NOMO-1 (cell line): ENCODE measurements around the gene RASSF5.

Source experiments
- DNase-seq, 2 experiments: peaks; one replicate each; lab custom pipeline; 2025; ENCODE audit not compliant: unreplicated experiment in 2 of 2; lab: John Stamatoyannopoulos, UW

The RASSF5 gene

DNA sequence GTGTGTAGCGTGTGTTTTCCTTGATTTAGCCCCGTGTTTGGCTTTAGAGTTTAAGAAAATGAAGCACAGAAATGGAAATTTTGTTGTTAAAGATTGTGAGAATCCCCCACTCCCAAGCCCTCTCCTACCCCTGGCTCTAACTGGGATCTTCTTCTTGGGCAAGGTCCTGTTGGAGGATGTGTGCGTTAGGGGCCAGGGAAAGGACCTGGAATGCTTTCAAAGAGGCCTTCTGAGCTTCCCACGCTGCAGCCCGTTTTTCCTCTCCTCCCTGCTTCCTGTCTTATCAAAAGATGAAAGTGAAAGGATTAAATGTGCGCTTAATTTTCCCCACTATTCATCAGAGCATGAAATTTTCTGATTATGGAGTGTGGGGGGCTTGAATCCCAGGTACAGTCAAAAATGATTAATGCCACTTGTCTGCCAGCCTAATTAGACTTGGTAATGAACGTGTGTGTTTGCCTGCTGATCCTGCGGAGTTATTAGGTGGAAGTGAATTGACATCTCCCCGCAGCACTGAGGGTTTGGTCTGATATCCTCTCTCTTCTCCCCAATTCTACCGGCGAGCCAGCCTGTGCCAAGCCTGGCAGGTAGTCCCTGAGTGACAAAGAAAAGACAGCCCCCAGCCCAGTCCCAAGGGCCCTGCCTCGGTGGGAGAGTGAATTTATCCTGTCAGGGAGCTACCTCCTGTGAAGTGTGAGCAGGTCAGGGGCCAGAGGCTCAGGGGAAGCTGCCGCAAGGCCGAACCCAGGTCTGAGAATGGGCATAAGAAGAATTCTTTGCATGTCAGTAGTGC is 4.9 kb downstream of the RASSF5 start:
- no peak for DNase-seq

DNA sequence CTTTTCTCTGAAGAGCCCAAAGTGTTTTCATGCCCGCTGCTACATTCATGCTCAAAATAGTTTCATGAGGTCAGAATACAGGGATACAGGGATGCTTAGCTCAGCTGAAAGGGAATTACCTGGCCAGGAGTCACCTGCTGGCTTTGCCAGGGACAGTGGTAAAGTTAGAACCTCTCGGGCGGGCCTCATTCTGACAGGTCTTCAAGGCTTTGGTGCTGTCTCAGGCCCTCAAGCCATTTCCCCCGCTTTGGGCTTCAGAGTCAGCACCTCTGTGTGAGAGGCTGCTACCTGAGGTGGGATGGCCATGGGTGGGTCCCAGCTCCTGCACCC is 5.5 kb downstream of the RASSF5 start:
- DNase-seq: no peak

DNA sequence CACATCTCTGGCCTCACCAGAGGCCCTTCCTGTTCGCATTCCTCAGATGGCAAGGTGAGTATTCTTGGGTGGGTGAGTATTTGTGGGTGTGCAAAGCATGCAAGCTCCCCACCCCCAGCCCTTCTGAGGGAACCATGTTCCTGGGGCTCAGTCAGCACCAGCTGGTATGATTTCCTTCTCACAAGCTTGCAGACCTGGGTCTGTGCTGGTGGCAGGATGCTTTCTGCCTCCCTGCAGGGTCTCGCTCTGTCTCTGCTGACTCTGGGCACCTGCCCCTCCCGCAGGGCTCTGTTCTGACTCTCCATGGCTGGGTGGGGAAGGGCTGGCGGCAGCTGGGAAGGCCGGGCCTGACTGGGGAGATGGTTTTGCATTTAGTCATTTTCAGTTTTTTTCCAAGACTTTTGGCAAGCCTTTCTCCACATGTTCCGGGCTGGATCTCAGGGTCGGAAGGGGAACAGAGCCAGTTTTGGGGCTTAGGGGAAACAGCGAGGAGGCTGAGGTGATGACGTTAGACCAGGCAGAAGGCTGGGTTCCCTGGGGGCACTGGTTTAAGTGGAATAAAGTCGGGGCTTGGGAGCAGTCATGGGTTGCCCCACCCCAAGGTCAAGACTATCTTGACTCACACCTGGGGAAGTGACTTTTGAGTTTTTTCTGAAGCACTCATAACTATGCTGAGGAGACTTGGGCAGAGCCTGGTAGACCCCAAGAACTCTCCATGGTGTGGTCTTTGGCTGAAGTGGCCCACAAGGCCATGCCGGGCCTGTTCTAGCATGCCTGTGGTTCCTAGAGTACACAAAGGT is 6.2 kb downstream of the RASSF5 start:
- no peak for DNase-seq

DNA sequence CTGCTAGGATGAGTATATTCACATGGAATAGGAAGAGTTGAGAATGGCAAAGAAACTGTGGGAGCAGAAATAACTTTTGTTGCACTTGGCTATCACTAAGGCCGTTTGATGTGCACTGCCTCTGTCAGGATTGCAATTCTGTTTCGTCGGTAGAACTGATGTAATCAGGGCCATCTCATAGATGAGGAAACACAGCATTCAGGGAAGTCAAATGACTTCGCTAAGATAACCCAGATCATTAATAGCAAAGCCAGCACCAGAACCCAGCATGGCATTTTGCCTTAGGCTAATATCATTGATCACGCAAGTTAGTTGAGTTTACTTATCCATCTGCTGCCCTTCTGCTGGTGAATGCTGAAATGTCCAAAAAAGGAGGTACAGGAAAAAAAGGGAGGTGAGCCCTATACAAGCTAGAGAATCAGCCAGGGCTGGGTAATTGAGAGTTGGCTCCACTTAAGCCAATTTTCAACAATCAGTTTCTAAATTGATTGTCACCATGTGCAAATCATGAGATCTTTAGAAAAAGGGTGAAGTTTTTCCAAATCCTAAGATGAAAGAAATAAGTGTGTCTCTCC is 7.6 kb downstream of the RASSF5 start:
- DNase-seq: peak; percentile 20 to 69

DNA sequence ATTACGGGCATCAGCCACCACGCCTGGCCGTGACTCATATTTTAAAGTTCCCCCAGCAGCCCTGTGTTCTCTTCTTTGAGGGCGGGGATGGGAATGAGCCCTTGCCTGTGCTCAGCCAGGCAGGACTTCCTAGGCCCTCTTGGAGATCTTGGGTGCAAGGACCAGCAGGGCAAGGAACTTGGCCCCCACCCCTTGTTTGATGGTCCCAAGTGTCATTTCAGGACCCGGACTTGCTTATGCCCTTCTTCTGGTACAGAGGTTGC is 9.3 kb downstream of the RASSF5 start:
- DNase-seq: no peak

DNA sequence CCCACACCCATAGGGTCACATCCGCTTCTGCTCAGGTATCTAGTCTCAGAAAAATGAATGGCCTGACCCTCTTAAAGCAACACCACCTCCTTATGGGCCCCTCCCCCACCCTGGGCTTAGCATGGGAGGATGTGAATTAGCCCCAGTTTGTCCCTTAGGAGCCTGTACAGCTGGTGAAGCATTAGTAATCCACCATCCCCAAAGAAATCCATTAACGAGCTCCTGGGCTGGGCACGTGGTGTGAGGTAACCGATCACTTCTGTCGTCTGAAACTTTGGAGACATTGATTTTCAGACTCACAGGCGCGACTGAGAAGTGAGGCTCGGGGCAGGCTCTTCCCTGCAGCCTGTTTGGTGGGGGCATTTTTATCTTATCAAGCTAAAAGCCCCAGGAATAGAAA is 10.5 kb downstream of the RASSF5 start:
- DNase-seq: no peak

DNA sequence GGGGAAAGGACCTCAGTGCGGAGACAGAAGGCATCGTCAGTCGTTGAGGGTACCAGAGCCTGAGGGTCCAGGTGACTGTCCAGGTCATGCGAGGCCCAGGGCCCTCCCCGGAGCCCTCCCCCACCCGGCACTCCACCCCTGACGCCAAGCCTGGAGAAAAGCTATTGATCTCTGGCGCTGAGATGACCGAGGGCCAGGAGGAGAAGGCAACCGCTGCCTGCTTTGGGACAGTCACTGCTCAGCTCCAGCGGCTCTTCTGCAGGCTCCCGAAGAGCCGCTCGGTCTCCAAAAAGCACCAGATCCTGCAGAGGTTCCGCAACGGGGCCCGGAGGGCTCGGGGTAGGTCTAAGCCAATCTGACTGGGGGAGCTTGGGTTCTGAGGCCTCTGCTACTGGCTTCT is 10.9 kb downstream of the RASSF5 start:
- DNase-seq: no peak

DNA sequence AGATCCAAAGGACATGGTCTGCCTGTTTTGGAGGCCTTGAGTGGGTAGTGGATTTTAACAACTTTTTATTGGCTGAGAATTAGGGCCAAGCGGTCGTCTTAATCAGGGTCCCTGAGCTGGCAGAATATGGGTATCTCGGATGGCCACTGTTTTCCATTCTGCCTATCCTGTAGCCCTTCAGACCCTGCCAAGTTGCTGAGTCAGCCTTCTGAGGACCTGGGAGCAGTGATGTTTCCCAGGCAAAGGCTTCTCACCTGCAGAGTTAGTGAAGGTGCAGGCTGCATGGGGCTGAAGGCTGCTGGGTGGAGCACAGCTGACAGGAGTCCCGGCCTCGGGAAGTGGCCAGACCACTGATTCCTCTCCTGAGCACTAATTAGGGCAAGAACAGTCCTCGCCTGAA is 11.4 kb downstream of the RASSF5 start:
- DNase-seq: no peak

DNA sequence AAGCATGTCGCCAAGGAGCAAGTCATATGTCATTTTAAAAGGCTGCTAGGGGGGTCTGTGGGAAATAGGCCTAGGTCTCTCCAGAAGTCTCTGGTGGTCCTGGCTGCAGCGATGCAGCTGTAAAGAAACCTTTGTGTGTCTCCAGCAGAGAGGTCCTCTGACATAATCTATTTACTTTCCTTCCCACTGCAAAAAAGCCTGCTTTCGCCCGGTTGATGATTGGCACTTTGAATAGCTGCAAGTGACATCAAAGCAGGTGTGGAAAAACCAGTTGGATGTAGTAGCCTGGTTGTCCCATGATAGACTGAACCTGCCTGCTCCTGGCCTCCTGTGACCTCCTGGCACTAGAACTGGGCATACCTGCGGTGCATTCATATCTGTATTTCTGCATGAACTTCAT is 13.8 kb downstream of the RASSF5 start:
- DNase-seq: no peak

DNA sequence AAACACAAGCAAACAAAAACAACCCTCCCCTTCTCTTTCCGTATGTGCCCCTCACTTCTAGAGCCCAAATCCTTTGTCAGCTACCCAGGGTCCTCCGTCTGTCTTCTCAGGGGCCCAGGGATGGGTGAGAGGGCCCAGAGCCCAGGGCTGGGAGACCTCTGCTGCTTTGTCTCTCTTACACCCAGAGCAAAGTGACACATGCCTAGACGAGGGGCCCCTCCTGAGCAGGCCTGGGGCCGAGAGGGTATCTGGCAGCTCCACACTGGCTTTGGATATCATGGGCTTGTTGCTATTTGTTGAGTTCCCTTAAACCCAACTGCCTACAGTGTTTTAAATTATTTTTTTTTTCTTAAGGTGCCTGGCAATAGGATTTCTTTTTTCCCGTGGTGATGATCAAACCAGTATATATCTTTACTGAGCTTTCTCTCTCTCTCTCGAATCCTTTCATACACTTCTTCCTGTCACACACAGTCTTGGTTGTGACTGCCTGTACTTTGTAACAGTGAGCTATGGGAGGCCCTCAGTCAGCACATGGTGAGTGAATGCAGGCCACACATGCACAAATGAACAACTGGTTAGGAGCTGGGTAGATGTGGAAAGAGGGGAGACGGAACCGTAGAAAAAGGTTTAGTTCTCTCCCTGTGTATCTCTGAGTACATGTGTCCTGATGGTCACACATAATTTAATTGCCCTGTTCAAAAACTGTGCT is 14.5 kb downstream of the RASSF5 start:
- no peak for DNase-seq

DNA sequence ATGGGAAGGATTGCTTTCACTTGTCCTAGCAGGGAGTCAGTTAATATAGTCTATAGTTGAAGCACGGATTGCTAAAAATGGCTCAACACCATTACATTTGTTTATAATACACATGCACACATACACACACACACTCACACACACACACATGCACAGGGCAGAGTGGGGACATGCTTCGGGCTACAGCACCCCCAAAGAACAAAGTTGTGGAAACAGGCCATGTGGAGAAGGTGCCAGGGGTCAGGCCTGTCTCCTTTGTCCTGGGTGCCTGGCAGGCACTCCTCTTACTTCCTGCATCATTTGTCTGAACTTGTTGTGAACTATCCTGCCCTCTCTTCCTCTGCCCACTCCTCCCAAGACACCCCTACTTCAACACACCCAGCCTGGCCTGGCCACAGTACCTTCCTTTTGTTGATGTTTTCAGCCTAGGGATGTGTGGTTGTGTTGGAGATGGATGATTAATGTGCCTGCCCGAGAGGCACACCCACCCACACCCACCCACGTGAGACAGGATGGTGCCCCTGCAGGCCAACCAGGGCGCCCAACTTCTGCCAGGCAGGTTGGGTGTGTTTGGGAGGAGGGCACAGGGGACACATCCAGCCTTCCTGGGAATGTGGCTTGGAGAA is 17.5 kb downstream of the RASSF5 start:
- DNase-seq: no peak

DNA sequence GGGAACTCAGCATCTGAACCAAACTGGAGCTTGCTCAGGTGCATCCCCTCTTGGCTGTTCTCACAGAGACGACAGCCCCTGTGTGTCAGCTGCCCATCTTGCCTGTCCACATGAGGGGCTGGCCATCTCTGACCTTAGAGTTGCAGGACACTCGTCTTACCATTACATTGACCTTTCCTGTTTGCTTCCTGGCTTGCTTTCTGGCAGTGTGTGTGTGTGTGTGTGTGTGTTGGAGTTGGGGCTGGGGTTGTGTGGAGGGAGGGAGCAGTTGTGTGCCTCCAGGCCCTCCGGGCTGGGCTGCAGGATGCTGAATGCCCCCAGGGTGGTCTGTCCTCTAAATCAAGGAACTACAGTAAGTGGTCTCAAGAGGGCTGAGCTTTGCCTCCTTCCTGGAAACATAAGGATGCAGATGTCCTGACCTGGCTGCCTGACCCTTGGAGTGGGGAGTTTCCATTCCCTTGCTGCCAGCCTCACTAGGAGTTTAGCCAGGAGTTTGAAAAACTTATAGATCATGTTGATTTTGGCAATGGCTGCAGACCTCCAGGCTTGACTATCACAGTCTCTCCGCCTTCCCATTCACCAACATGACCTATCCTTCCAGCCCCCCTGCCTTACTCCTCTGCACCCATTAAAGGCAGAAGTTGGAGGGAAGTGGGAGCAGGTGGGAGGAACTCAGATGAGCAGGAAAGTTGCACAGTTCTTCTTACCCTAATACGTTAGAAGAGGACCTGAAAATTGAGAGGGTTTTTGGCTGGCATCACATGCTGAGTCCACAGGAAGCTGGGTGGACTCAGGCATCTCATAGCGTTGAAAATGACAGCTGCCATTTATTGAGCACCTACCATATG is 19.0 kb downstream of the RASSF5 start:
- DNase-seq: no peak

DNA sequence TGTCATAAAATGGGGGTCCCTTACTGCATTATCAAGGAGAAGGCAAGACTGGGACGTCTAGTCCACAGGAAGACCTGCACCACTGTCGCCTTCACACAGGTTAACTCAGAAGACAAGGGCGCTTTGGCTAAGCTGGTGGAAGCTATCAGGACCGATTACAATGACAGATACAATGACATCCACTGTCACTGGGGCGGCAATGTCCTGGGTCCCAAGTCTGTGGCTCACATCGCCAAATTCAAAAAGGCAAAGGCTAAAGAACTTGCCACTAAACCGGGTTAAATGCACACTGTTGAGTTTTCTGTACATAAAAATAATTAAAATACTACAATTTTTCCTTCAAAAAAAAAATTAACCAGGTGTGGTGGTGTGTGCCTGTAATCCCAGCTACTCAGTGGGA is 22.1 kb downstream of the RASSF5 start:
- no peak for DNase-seq

DNA sequence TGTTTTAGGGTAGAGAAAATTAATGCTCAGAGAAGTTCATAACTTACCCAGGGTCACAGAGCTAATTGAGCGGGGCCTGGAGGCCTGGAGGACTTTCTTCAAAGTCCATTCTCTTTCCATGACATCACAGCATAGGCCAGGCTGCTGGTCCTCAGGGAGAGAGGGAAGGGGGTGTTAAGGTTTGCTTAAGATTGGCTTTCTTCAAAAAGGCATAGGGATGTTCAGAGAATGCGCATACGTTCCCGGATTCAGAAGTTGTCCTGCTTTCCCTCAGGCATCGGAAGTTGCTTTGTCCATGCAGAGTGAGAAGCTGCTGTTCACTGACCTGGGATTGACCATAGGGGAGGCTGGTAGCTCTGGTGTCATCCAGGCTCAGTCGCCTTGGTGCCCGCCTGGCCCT is 25.0 kb downstream of the RASSF5 start:
- no peak for DNase-seq

DNA sequence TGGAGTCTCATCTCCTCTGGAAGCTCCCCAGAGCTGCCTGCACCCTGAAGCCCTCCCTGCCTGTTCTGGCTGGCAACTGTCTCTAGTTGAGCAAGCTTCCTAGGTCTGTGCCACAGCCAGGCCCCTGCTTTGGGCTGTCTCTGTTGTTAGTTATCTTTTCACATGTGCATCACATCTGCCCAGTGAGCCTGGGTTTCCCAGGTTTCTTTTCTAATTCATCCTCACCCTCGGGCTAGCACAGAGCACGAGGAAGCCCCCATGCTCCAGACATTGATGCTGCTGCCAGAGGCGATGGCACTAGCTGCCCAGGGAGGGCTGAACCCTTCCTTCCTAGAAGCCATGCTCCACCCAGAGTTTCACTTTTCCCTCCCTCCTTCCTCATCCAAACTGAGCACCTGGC is 27.2 kb downstream of the RASSF5 start:
- DNase-seq: no peak

DNA sequence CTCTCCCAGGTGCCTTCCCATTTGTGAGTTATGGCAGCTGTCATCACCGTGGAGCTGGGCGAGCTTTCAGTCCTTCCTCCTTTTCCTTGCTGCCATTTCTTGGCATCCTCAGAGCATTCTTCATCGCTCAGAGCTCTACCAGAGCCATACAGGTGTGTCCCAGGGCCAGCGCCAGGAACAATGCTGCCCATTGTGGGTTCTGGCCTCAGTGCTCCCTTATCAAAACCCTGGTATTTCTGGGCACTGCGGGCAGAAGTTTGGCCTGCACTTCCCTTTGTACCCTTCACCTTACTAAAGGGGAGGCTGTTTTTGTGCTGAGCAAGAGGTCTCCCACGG is 28.5 kb downstream of the RASSF5 start:
- no peak for DNase-seq

DNA sequence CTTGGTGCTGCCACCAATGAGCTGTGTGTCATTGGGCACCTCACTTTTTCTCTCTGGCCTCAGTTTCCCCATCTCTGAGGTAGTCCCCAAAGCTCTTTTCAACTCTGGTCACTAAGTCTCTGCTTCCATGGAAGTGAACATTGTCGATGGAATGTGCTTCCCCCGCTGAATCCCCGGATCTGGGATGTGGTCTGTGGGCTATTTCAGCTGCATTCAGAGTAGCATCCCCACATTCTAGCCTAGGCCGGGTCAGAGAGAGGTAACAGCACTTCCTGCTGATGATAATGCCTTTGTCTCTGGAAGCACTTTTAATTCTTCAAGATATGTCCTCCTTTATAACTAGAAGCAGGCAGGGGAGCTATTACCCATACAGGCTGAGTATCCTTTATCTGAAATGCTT is 29.8 kb downstream of the RASSF5 start:
- no peak for DNase-seq

DNA sequence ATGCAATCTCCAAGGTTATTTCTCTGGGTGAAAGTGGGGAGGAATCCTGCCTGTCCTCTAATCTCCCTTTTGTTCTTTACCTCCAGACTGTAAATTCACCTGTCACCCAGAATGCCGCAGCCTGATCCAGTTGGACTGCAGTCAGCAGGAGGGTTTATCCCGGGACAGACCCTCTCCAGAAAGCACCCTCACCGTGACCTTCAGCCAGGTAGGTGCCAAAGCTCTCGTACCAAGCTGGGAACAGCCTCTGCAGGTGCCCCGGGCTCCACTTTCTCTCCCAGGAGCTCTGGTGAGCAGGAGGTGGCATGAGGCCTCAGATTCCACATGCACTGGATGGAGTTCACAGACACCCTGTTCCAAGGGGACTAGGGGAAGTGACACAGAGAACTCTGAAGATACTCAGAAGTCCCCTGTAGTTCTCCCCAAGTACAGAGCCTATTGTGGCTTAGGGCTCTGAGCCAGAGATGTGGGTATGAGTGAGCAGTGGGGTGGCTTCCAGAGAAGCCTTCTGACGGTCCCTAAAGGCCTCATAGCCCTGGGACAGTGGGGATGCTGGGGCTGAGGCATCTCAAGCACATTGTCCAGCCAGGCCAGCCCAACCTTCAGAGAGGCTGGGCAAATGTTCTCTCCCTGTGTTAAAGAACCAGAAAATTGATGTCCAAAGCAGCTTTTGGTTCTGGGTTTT is 30.9 kb downstream of the RASSF5 start:
- no peak for DNase-seq

DNA sequence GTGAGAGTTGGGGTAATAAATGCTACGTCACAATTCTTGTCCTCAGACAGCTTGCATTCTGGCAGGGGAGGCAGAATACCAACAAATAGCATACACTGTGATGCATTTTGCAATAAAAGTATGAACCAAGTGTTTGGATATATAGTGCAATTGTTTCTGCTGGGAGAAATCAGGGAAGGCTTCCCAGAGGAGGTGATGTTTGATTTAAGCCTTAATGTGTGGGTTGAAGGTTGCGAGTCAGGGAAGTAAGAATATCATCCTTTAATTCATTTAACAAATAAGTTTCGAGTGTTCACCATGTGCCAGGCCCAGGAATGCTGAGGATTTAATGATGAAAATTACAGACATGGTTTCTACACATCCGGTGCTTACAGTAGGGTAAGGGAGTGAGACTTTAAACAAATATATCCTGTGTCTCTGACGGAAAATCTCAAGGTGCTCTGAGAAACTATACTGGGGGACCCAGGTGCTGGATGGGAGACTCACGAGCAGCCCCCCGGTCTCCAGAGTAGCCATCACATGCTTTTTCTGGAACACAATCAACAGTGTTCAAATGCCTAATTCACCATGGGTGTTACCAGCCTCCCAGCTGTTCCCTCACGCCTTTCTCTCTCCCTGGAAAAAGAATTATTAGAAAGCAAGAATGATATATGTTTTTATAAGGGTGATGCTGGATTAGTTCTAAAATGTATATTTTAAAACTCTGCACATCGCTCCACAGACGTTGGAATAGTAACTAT is 31.7 kb downstream of the RASSF5 start:
- DNase-seq: no peak
